Adipocyte (in vitro differentiated cells): Measurements from ENCODE around the gene CCZ1.
"Not testable (repeated sequence)": the region's sequence is repeated elsewhere in the genome, so short reads cannot be mapped to it uniquely, and the experiment has no call there.

ENCODE experiments used
- DNase-seq: peaks from one replicate; pipeline ENCODE4 v3.0.0-alpha.2; 2015; ENCODE audit warnings: low read depth
- H3K27me3 ChIP-seq: replicated peaks from 2 replicates; pipeline ENCODE4 v1.7.0; 2013; ENCODE audit warnings: mild to moderate bottlenecking, low read length, moderate library complexity; ENCODE audit not compliant: control insufficient read depth, insufficient read depth
- H3K36me3 ChIP-seq: 2 replicates; pipeline ENCODE4 v1.7.0; 2013; ENCODE audit warnings: low read length, mild to moderate bottlenecking, moderate library complexity; ENCODE audit not compliant: control insufficient read depth, insufficient read depth, severe bottlenecking
- H3K4me1 ChIP-seq: 2 replicates; pipeline ENCODE4 v1.7.0; 2013; ENCODE audit warnings: mild to moderate bottlenecking, low read length, moderate library complexity; ENCODE audit not compliant: control insufficient read depth, insufficient read depth
- H3K4me3 ChIP-seq: 2 replicates; pipeline ENCODE4 v1.7.0; 2013; ENCODE audit warnings: mild to moderate bottlenecking, low read length, moderate library complexity
- H3K9ac ChIP-seq: 2 replicates; pipeline ENCODE4 v1.7.0; 2013; ENCODE audit warnings: mild to moderate bottlenecking, low read length, moderate library complexity
- H3K9me3 ChIP-seq: 2 replicates; pipeline ENCODE4 v1.7.0; 2013; ENCODE audit warnings: mild to moderate bottlenecking, low read length, moderate library complexity; ENCODE audit not compliant: control insufficient read depth

CCZ1 gene

GRCh38 chr7:5973580-5973979, 75.0 kb downstream of the CCZ1 start:
- H3K9me3 ChIP-seq, DNase-seq, H3K36me3 ChIP-seq, H3K27me3 ChIP-seq, H3K4me1 ChIP-seq, H3K4me3 ChIP-seq, H3K9ac ChIP-seq: not testable (repeated sequence)
